RKO (cell line): Measurements from ENCODE around the gene PLXNA4.

ENCODE experiments used
- DNase-seq: peaks from one replicate; pipeline ENCODE4 v3.0.0-alpha.2; 2016; ENCODE audit warnings: low spot score

Gene PLXNA4

DNA sequence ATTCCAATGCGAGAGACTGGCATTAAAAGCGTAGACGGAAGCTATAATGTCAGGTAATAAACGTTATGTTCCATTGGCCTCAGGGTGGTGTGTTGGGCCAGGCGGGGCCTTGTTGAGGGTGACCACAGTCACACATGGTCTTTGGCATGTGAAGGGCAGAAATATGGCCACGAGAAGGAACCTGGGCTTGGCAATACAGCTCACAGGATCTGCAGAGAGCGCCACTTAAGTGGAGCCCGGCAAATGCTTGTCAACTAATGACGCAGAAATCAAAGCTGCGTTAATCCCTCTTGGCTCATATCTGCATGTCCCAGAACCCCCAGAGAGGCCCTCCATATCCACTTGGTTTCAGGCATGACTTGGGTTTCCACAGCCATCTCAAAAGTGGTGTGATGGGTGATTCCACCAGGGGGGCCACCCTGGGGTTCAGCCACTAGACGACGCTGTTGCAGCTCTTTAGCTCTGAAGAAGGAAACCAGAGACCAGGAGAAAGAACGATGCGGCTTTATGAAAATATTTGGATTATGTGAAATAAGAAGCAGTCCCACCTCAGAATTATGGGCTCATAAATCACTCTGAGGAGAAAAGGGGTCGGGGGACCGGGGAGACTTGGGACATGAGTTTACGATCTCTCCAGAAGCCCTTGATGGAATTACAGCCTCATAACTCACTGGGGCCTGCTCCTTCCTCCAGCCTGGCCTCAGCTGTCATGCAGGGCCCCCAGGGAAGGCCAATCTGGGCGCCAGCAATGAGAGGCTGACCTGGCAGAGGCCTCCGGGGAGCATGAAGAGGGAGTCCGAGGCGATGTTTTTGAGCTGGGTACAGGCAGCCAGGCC, 462.5 kb downstream of the PLXNA4 start:
- DNase-seq, result no peak

DNA sequence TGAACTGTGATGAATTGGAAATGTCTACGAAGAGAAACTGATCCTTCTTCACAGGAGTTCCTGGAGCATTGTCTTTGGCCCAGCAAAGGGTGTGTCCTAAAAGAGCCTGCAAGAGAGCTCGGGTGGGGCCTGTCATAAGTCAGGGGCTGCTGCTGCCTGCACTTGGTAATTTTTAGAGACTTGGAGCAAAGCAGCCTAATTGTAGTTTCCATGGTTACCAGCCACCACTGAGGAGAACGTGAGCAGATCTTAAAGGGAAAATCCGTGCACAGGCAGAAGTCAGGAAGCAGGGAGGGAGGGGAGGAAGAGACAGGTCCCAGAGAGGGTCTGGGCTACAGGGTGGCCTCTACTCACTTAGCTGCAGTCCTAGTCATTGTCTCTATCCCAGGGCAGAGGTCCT, 463.6 kb downstream of the PLXNA4 start:
- DNase-seq, result no peak

DNA sequence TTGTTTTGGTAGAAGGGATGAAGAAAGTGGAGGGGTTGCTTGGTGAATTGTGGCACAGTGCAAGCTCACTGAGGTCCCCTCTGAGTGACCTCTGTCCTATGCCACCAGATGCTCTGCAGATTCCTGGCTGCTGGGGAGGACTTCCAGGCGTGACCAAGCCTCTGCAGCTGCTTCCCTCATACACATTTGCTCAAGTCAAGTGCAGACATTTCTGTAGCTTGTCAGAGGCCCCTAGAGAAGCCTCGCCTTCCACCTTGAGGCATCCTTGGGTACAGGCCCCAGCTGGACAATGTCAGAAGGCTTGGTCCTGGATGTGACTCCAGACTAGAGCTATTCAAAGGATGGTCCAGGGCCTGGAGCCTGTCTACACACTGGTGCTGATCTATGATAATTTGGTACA, 464.2 kb downstream of the PLXNA4 start:
- DNase-seq, result no peak

DNA sequence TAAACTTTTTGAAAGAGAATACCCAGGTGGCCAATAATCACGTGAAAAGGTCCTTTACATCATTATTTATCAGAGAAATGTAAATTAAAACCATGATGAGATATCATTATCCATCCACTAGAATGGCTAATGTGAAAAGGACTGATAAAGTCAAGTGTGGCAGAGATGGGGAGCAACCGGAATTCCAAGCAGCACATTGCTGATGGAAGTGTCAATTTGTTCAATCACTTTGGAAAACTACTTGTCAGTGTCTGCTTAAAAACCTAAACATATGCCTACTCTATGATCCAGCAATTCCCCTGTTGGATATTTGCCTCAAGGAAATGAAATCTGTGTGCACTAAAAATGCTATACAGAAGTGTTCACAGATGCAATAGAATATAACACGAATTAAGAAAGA, 465.6 kb downstream of the PLXNA4 start:
- DNase-seq, result no peak

DNA sequence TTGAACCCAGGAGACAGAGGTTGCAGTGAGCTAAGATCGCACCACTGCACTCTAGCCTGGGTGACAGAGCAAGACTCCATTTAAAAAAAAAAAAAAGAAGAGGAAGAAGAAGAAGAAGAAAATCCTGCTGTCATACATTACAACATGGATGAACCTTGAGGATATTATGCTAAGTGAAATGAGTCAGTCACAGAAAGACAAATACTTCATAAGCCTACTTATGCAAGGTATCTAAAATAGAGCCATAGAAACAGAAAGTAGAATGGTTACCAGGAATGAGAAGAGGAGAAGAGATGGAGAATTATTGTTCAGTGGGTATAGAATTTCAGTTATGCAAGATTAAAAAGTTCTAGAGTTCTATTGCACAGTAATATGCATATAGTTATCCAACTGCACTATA, 466.5 kb downstream of the PLXNA4 start:
- DNase-seq, result no peak

DNA sequence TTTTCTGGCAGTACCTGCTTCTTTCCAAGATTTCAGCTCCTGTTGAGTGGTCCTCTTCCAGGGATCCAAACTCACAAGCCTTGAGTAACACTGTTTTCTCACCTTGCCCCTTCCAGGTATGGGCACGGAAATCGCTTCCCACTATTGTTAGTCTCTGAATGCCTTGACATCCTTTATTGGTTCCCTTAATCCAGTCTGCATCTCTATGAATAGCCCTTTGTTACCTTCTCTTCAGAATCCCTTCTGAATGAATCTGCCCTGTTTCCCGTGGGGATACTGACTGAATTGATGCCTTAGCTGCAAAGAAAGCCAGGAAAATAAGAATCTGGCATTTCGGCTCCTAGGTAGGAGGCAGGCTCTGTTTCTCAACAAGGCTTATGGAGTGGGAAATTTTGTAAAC, 467.7 kb downstream of the PLXNA4 start:
- DNase-seq, result no peak

DNA sequence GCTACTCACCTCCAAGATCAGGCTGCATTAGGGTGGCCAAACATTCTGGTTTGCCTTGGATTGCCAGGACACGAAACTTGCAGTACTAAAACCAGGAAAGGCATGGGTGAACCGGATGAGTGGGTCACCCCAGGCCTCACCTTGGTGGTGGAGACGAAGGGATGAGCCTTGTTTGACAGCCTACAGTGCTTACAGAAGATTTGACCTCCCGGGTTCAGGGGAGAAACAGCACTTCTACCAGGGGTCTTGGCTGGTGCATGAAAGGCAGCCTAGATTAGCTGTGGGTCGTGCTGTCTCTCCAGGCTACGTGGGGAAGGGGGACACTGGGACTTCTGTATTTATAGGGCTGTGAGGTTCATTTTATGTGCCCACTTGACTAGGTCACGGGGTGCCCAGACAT, 469.8 kb downstream of the PLXNA4 start:
- no peak for DNase-seq

DNA sequence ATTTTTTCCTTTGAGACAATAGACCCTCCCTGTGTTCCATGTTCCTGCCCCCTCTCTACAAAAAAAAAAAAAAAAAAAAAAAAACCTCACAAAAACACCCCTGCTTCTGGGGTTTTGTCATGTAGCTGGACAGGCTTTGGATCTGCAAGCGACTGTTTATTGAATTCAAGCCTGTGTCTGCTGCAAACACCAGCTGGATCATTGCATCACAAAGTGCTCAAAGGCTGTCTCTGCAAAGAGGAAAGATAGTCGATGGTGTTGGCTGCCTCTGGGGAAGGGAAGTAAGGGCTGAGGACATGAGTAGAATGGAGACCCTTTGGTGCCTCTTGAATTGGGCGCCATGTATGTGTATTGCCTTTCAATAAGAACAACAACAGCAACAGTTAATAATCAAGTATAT, 471.2 kb downstream of the PLXNA4 start:
- DNase-seq, result no peak

DNA sequence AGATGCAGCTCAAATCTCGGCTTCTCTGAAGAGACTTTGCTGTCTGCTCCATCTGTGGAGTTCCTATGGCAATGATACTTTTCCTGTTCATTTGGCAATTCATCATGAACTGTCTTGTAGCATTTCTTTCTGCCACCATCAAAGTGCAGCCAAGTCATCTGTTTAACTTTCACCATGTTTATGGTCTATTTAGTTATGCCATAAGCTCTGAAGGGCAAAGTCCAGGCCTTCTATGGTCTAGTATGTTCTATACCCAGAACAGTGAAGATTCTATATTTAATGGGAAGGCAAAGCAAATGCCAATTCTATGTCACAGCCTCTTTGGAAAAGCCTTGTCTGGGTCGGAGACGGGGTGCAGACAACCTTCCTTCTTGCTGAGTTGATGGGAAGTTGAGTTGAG, 472.6 kb downstream of the PLXNA4 start:
- DNase-seq, result no peak

DNA sequence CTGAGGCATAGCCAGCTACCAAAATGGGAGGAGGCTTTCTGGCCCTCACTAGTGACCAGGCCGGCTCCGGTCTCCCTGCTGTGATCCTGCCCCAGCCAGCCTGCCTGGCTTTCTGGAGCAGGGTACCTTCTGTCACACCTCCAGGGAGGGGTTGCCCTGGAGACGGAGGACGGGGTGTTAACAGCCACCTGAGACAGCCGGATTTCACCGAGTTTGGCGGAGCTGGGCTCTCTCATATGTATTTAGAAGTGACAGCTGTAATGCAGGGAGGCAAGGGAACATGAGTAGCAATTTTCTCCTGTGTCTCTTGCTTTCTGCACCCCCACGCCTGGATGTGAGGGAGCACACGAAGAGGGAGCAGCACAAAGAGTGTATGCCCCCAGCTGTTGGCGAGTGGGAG, 473.3 kb downstream of the PLXNA4 start:
- DNase-seq, result no peak

DNA sequence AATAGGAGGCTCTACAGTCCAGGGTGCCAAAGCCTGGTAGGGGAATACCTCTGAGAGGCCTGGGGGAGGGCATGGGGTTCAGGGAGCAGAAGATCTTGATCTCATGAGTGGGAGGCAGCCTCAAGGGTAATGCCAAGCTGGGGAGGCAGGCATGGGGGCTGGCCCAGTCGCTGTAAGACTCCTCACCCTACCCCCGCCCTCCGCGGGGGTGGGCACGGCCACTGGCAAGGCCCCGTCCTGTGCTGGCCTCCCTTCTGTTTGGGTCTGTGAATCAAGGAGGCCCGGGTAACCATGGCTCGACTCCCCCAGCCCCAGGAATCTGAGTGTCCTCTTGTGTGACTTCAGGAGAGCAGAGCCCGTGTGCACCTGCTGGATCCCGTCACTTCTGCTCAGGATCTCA, 473.9 kb downstream of the PLXNA4 start:
- DNase-seq, result no peak

DNA sequence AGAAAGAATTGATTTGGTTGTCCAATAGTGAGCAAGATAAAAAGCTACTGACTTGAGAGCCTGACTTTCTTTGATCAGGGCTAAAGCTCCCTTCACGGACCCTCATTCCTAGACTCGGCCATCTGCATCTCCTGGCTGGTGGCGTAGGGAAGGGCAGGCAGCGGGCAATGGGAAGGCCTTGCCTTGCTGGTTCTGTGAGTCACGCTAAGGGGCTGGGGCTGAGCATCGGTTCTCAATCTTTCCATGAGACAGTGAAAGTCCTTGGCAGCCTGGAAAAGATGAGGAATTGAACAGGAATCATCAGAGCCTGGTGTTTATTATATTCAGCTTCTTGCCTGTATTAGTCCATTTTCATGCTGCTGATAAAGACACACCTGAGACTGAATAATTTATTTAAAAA, 475.3 kb downstream of the PLXNA4 start:
- no peak for DNase-seq

DNA sequence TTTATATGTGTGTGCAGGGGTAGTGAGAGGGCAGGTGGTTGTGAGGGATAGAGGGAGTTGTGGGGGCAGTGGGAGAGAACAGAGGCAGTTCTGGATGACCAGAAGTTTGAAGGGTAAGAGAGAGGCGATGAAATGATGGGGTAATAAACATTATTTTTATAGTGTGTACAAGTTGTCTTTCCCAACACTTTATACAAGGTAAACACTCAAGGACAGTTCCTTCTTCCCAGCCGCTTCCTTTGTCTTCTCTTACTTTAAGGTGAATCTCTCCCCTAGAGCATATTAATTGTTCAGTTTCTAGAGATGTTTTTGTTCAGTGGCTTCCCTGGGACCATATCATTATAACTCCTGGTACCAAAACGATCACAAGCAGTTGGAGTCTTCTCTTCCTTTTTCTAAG, 475.8 kb downstream of the PLXNA4 start:
- no peak for DNase-seq

DNA sequence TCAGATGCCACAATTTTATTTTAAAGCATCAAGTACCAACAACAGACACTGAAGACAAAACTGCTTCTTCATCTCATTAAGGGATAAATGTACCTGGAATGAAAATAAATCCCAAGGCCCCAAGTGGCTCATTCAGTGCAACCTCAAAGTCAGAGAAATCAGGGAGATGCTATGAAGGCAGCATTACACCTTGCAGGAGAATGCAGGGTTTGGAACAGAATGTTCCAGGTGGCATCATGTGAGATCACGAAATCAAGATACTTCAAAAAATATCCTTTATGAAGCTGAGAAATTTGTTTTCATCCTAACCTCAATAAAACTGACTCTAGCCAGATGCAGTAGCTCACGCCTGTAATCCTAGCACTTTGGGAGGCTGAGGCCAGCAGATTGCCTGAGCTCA, 477.1 kb downstream of the PLXNA4 start:
- DNase-seq, result no peak

DNA sequence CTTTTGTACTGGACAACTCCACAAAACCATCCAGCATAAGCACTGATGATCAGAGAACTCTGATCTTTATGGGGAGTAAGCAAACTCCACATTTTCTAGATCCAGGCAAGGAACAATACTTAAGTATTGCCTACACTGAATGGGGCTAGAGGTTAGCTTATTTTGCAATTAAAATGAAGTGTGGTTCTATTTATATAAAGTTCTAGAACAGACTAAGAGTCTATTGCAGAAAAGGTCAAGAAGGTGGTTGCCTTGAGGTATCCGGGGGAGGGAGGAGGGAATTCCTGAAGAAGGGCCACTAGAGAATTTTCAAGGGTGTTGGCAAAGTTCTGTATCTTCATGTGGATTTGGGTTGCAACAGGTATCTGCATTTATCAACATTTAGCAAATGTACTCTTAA, 477.9 kb downstream of the PLXNA4 start:
- no peak for DNase-seq

DNA sequence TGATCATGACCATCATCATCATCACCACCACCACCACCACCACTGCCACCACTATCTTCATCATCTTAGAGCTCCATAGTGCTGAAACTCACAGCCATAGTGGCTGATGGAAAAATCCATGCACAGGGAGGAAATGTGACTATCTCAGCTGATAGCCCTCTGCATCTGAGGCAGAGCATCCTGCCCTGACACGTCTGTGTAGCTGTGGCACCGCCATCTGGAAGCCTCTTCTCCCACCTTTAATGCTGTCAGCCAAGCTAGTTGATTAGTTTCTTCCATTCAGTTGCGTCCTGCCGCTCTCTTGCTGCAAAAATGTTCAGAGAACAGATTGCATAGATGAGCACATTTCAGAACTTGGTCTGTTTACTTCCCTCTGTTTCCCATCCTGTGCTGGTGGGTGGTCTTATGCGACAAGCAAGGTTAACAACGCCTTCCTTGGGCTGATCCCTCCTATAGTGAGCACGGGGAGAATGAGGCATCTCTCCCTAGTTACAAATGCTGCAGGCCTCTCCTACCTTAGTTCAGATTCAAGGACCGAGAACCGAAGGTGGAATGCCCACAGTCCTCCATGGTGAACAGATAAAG, 478.6 kb downstream of the PLXNA4 start:
- DNase-seq, result no peak

DNA sequence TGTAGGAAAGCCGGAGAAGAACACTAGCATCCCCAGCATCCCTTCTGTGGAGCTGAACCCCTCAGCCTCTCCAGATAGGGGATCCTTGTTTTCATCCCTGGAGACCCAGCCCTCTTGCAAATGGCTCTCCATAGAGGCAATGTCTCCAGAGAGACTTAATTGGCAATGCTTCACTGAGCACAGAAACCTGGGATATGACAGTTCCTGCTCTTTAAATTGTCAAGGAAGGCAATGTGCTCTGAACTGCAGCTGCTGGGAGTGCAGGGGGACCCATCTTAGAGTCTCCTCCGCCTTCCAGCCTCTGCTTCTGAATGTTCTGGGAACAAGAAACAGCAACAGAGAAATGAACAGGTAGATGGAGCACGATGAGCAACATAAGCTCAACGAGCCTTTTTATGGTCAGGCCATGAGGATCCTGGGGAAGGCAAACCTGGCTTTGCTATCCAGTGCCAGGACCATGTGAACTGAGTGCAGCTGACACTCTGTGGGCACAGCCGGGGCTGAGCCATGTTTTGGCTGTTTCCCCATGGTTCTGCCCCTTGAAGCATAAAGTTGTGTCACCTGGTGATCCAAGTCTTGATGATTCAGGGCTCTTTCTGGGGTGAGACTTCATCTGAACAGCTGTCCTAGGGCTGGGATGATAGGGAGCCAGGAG, 481.0 kb downstream of the PLXNA4 start:
- DNase-seq, result no peak

DNA sequence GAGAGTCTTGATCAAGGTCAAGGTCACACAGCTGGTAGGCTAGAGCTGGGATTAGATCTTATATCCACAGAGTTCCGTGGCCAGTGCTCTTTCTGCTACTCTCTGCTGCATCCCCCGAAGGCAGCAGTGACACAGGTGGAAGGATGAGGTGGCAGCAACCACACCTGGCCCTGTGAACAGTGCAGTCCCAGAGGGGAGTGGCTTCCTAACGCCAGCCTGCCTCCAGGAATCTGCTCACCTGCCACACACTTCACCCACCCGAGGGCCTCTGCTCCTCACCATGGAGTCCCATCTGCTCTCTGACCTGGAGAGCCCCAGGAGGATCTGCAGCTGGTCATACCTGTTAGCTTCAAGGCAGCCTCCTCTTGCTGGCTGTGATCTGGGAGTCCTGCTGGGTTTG, 484.2 kb downstream of the PLXNA4 start:
- DNase-seq, result no peak

DNA sequence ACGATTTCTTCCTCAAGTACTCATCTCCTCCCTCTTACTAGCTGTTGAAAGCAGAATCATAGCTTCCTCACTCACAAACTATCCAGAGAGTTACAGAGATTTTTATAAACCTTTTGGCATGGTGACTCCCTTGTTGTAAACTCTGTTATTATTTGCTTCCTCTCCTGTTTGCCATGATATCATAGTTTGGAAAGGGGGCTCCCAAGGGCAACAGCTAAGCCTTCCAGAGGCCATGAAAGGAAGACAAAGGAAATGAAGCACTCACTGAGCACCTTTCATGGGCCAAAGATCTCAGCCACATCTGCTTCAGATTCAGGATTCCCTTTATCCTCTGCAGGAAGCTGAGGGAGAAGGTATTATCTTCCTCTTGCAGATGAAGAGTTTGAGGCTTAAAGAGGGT, 484.6 kb downstream of the PLXNA4 start:
- DNase-seq, result no peak

DNA sequence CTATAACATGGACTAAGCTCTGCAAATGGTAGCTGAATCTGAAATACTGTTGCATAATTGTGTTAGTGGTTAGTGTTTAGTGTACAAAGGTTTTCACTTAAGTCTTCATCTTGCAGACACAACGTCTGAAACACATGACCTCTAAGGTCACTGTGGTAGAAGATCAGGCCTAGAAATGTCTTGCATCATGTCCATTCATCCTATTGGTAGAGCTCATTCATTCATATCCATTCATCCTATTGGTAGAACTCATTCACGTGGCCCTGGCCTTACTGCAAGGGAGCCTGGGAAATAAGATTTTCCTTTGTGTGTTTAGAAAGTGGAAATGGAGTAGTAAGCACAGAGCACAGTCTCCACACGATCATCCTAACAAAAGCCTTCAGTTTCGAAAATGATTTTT, 485.8 kb downstream of the PLXNA4 start:
- no peak for DNase-seq

DNA sequence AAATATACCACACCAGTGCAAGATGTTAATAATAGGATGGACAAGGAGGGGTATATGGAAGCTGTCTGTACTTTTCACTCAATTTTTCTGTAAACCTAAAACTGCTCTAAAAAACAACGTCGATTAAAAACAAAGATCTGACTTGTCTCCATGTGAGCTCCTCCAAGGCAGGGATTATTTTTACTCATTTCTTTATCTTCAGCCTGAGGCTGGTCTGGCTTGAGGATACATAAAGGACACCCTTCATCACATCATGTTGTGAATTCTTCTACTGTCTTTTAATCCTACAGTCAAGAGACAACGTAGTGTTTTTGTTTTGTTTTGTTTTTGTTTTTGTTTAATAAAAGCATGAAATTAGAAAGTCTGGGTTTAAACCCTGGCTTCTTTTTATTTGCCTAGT, 486.9 kb downstream of the PLXNA4 start:
- no peak for DNase-seq

DNA sequence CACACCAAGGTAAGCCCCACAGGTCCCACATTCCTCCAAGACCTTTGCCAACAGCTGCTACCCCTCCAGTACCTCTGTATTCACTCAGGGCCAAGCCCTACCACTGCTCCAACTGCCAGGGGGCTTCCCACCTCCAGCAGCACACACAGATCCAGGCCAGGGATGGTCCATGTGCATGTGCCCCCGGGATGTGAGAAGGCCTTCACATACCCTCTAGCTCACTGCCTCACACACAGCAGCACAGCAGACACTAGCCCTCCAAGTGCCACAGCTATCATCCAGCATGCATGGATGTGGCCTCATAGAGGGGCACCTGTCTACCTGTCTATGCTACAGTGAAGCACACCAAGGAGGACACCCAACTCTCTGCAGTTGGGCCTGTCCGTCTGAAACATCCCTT, 488.8 kb downstream of the PLXNA4 start:
- DNase-seq, result no peak

DNA sequence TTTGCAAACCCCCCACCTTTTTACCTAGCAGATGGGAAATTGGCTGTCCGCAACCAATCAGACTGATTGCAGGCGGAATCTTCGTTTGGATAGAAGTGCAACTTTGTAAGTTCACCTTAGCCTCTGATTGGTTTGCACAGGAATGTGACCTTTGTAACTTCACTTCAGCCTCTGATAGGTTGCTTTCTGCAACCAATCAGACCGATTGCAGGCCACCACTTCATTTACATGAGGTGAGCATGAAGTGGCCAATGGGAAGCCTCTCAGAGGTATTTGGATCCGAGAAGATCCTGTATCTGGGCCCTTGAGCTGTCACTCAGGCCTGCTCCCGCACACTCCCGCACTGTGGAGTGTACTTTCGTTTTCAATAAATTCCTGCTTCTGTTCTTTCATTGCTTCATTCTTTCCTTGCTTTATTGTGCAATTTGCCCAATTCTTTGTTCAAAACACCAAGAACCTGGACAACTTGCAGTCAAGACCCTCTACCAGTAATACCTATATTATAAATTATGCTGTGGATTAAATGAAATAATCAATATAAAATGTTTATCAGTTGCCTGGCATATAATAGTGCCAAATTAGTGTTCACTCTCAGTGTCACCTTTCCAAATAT, 491.4 kb downstream of the PLXNA4 start:
- DNase-seq, result no peak
